Measurements from ENCODE around the gene TICAM2.

TICAM2 gene

DNA sequence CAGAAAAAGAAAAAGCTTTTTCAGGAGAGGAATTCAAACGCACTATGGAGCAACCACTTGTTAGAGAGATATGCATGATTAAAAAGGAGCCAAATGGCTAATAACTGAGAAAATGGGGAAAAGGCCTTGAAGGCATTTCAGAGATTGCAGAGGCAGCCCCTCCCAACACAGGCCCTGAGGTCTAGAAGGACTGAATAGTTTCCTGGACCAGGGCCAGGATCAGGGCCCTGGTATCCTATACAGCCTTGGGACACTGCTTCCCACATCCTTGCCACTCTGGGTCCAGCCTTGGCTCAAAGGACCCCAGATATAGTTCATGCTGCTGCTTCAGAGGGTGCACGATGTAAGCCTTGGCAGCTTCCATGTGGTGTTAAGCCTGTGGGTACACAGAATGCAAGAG lies 37.0 kb downstream of the TICAM2 start:
- H3K4me1 ChIP-seq (ENCODE audit: control insufficient read depth in 2 of 2, insufficient read depth in 1 of 2, low read depth in 1 of 2, low read length in 2 of 2), result no peaks in the 10 kb centered on the region
- no peak for DNase-seq (ENCODE audit: low spot score)
- H2AK5ac ChIP-seq (ENCODE audit: low read depth, low read length), result no peak overlapping the region
- H3K27ac ChIP-seq (replicated peaks; ENCODE audit: low read length), result no peak overlapping the region
- no peaks in the 10 kb centered on the region for H3K36me3 ChIP-seq (replicated peaks in 1 of 2; ENCODE audit: control insufficient read depth in 2 of 2, insufficient read depth in 2 of 2, low read length in 2 of 2)
- H3K18ac ChIP-seq (ENCODE audit: low read length), result no peak overlapping the region
- no peak overlapping the region for H3K23ac ChIP-seq (ENCODE audit: low read depth, low read length, poor library complexity)
- no peak overlapping the region for H3K14ac ChIP-seq (ENCODE audit: low read length)
- H4K8ac ChIP-seq (ENCODE audit: low read depth, low read length), result no peak overlapping the region
- no peaks in the 10 kb centered on the region for H3K79me1 ChIP-seq (ENCODE audit: low read depth, low read length)
- no CpG with 5 or more reads among the region's 2 CpGs for WGBS, 2 donors (ENCODE audit: extremely low coverage in 2 of 2, insufficient read length in 2 of 2, insufficient replicate concordance in 1 of 2)
- no peak overlapping the region for H2AFZ ChIP-seq (ENCODE audit: low read length)
- no peaks in the 10 kb centered on the region for H3K27me3 ChIP-seq (ENCODE audit: control insufficient read depth in 3 of 3, insufficient read depth in 3 of 3, low read depth in 1 of 3, low read length in 3 of 3)
- H3K4me3 ChIP-seq (ENCODE audit: low read length in 2 of 2), result no peak overlapping the region
- H4K91ac ChIP-seq (ENCODE audit: low read depth, low read length, poor library complexity), result no peak overlapping the region
- no peak overlapping the region for H2BK12ac ChIP-seq (ENCODE audit: low read length)
- H2BK120ac ChIP-seq (ENCODE audit: low read depth, low read length), result no peak overlapping the region
- H2BK15ac ChIP-seq (ENCODE audit: low read length), result no peak overlapping the region
- no peaks in the 10 kb centered on the region for H3K9me3 ChIP-seq (replicated peaks in 1 of 2; ENCODE audit: control insufficient read depth in 2 of 2, insufficient read depth in 1 of 2, low read depth in 1 of 2, low read length in 2 of 2)
- no peak overlapping the region for H3K9ac ChIP-seq (ENCODE audit: low read depth, low read length, poor library complexity)
- H3K4me2 ChIP-seq (ENCODE audit: insufficient read depth, low read length, poor library complexity, severe bottlenecking), result no peak overlapping the region
- H3K4ac ChIP-seq (ENCODE audit: low read length), result no peak overlapping the region
- no peak overlapping the region for H2BK5ac ChIP-seq (ENCODE audit: low read length)

GRCh38 chr5:115561176-115561575 lies 41.1 kb downstream of the TICAM2 start:
- Histone ChIP-seq H3K14ac (ENCODE audit: low read length) (no peak overlapping the region), H2AK5ac (ENCODE audit: low read depth, low read length) (no peak overlapping the region), H3K4me1 (ENCODE audit: control insufficient read depth in 2 of 2, insufficient read depth in 1 of 2, low read depth in 1 of 2, low read length in 2 of 2) (peaks cover 0 to 7% of the 10 kb centered on the region in 2 donors), H3K23ac (ENCODE audit: low read depth, low read length, poor library complexity) (no peak overlapping the region), H2BK12ac (ENCODE audit: low read length) (no peak overlapping the region), H3K18ac (ENCODE audit: low read length) (no peak overlapping the region), H3K4me2 (ENCODE audit: insufficient read depth, low read length, poor library complexity, severe bottlenecking) (no peak overlapping the region), H2BK15ac (ENCODE audit: low read length) (no peak overlapping the region), H4K8ac (ENCODE audit: low read depth, low read length) (no peak overlapping the region), H4K91ac (ENCODE audit: low read depth, low read length, poor library complexity) (no peak overlapping the region), H2BK5ac (ENCODE audit: low read length) (no peak overlapping the region), H3K4ac (ENCODE audit: low read length) (no peak overlapping the region), H3K27ac (replicated peaks; ENCODE audit: low read length) (no peak overlapping the region), H3K9ac (ENCODE audit: low read depth, low read length, poor library complexity) (no peak overlapping the region), H2BK120ac (ENCODE audit: low read depth, low read length) (no peak overlapping the region), H2AFZ (ENCODE audit: low read length) (no peak overlapping the region), H3K79me1 (ENCODE audit: low read depth, low read length) (no peaks in the 10 kb centered on the region), H3K27me3 (ENCODE audit: control insufficient read depth in 3 of 3, insufficient read depth in 3 of 3, low read depth in 1 of 3, low read length in 3 of 3) (no peaks in the 10 kb centered on the region), H3K36me3 (replicated peaks in 1 of 2; ENCODE audit: control insufficient read depth in 2 of 2, insufficient read depth in 2 of 2, low read length in 2 of 2) (no peaks in the 10 kb centered on the region), H3K9me3 (replicated peaks in 1 of 2; ENCODE audit: control insufficient read depth in 2 of 2, insufficient read depth in 1 of 2, low read depth in 1 of 2, low read length in 2 of 2) (no peaks in the 10 kb centered on the region), H3K4me3 (ENCODE audit: low read length in 2 of 2) (no peak overlapping the region)
- no peak for DNase-seq (ENCODE audit: low spot score)
- no CpG with 5 or more reads among the region's 3 CpGs for WGBS, 2 donors (ENCODE audit: extremely low coverage in 2 of 2, insufficient read length in 2 of 2, insufficient replicate concordance in 1 of 2)

- Histone ChIP-seq H2BK5ac (ENCODE audit: low read length) (no peak overlapping the region), H2BK12ac (ENCODE audit: low read length) (no peak overlapping the region), H2AFZ (ENCODE audit: low read length) (no peak overlapping the region), H3K4me2 (ENCODE audit: insufficient read depth, low read length, poor library complexity, severe bottlenecking) (no peak overlapping the region), H4K91ac (ENCODE audit: low read depth, low read length, poor library complexity) (no peak overlapping the region), H3K14ac (ENCODE audit: low read length) (no peak overlapping the region), H2AK5ac (ENCODE audit: low read depth, low read length) (no peak overlapping the region), H2BK120ac (ENCODE audit: low read depth, low read length) (no peak overlapping the region), H3K4me3 (ENCODE audit: low read length in 2 of 2) (no peak overlapping the region), H3K4ac (ENCODE audit: low read length) (no peak overlapping the region), H3K23ac (ENCODE audit: low read depth, low read length, poor library complexity) (no peak overlapping the region), H3K4me1 (ENCODE audit: control insufficient read depth in 2 of 2, insufficient read depth in 1 of 2, low read depth in 1 of 2, low read length in 2 of 2) (peaks cover 0 to 7% of the 10 kb centered on the region in 2 donors), H3K9ac (ENCODE audit: low read depth, low read length, poor library complexity) (no peak overlapping the region), H3K27ac (replicated peaks; ENCODE audit: low read length) (no peak overlapping the region), H3K79me1 (ENCODE audit: low read depth, low read length) (no peaks in the 10 kb centered on the region), H3K27me3 (ENCODE audit: control insufficient read depth in 3 of 3, insufficient read depth in 3 of 3, low read depth in 1 of 3, low read length in 3 of 3) (no peaks in the 10 kb centered on the region), H4K8ac (ENCODE audit: low read depth, low read length) (no peak overlapping the region), H3K9me3 (replicated peaks in 1 of 2; ENCODE audit: control insufficient read depth in 2 of 2, insufficient read depth in 1 of 2, low read depth in 1 of 2, low read length in 2 of 2) (no peaks in the 10 kb centered on the region), H3K36me3 (replicated peaks in 1 of 2; ENCODE audit: control insufficient read depth in 2 of 2, insufficient read depth in 2 of 2, low read length in 2 of 2) (no peaks in the 10 kb centered on the region), H2BK15ac (ENCODE audit: low read length) (no peak overlapping the region), H3K18ac (ENCODE audit: low read length) (no peak overlapping the region)
- DNase-seq (ENCODE audit: low spot score), result no peak
Measured at GRCh38 chr5:115559524-115559923, 42.8 kb downstream of the TICAM2 start.

GRCh38 chr5:115558388-115558956 lies 43.8 kb downstream of the TICAM2 start:
- H3K27ac ChIP-seq (replicated peaks; ENCODE audit: low read length), result no peak overlapping the region

More at GRCh38 chr5:115558388-115558956, 43.8 kb downstream of the TICAM2 start:
- Histone ChIP-seq H3K4me2 (ENCODE audit: insufficient read depth, low read length, poor library complexity, severe bottlenecking) (no peak overlapping the region), H4K8ac (ENCODE audit: low read depth, low read length) (no peak overlapping the region), H2AK5ac (ENCODE audit: low read depth, low read length) (no peak overlapping the region), H2BK15ac (ENCODE audit: low read length) (no peak overlapping the region), H3K79me1 (ENCODE audit: low read depth, low read length) (no peaks in the 10 kb centered on the region), H4K91ac (ENCODE audit: low read depth, low read length, poor library complexity) (no peak overlapping the region), H3K27me3 (ENCODE audit: control insufficient read depth in 3 of 3, insufficient read depth in 3 of 3, low read depth in 1 of 3, low read length in 3 of 3) (no peaks in the 10 kb centered on the region), H3K23ac (ENCODE audit: low read depth, low read length, poor library complexity) (no peak overlapping the region), H3K18ac (ENCODE audit: low read length) (no peak overlapping the region), H3K4ac (ENCODE audit: low read length) (no peak overlapping the region), H2BK5ac (ENCODE audit: low read length) (no peak overlapping the region), H3K9ac (ENCODE audit: low read depth, low read length, poor library complexity) (no peak overlapping the region), H3K36me3 (replicated peaks in 1 of 2; ENCODE audit: control insufficient read depth in 2 of 2, insufficient read depth in 2 of 2, low read length in 2 of 2) (no peaks in the 10 kb centered on the region), H3K14ac (ENCODE audit: low read length) (no peak overlapping the region), H2BK120ac (ENCODE audit: low read depth, low read length) (no peak overlapping the region), H2AFZ (ENCODE audit: low read length) (peak overlapping the region; percentile 57), H3K4me1 (ENCODE audit: control insufficient read depth in 2 of 2, insufficient read depth in 1 of 2, low read depth in 1 of 2, low read length in 2 of 2) (peaks cover 0 to 7% of the 10 kb centered on the region in 2 donors), H3K4me3 (ENCODE audit: low read length in 2 of 2) (no peak overlapping the region), H2BK12ac (ENCODE audit: low read length) (no peak overlapping the region), H3K9me3 (replicated peaks in 1 of 2; ENCODE audit: control insufficient read depth in 2 of 2, insufficient read depth in 1 of 2, low read depth in 1 of 2, low read length in 2 of 2) (no peaks in the 10 kb centered on the region)
- no CpG with 5 or more reads among the region's 4 CpGs for WGBS, 2 donors (ENCODE audit: extremely low coverage in 2 of 2, insufficient read length in 2 of 2, insufficient replicate concordance in 1 of 2)
- DNase-seq (ENCODE audit: low spot score), result no peak
